Measurements from ENCODE around the gene ACTN4.

DNA sequence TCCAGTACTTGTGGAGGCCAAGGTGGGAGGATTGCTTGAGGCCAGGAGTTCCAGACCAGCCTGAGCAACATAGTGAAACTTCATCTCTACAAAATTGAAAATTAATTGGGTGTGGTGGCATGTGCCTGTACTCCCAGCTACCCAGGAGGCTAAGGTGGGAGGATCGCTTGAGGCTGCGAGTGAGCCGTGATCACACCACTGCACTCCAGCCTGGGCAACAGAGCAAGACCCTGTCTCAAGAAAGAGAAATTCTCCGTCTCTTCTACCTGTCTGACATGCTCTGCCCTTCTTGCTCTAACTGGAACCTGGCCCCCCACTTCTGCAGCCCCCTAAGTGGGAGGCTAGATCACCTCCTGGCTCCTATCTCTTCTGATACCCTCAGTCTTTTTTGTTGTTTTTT lies 21.0 kb upstream of the ACTN4 start:
- TF ChIP-seq, protein P1, sequence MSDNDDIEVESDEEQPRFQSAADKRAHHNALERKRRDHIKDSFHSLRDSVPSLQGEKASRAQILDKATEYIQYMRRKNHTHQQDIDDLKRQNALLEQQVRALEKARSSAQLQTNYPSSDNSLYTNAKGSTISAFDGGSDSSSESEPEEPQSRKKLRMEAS (IDR thresholded peaks at IDR 0.05; ENCODE audit: low read depth, low read length): no peak
- TF ChIP-seq EP300 (IDR thresholded peaks at IDR 0.05; ENCODE audit: borderline replicate concordance in 1 of 2, control insufficient read depth in 1 of 2, low read depth in 2 of 2, low read length in 2 of 2) (no peak), BMI1 (IDR thresholded peaks at IDR 0.05; ENCODE audit: borderline replicate concordance) (no peak), NR2C2 (IDR thresholded peaks at IDR 0.05; ENCODE audit: borderline replicate concordance, control insufficient read depth, insufficient read length, low read depth) (no peak), EZH2 (IDR thresholded peaks at IDR 0.05; ENCODE audit: borderline replicate concordance, control insufficient read depth, low read depth, low read length) (no peak), POLR2A (IDR thresholded peaks at IDR 0.05; ENCODE audit: low read depth, low read length) (no peak), NFYB (IDR thresholded peaks at IDR 0.05; ENCODE audit: insufficient read depth, low read depth, low read length) (no peak)

All from GM12878 (cell line).